ENCODE results near the gene GGT6.

GGT6 gene

GRCh38 chr17:4551796-4552525, 8.4 kb downstream of the GGT6 start:
- DNase-seq (ENCODE audit: low spot score) = no peak

GRCh38 chr17:4551141-4551540, 9.2 kb downstream of the GGT6 start:
- no peak for DNase-seq (ENCODE audit: low spot score)

GRCh38 chr17:4550534-4551039, 9.8 kb downstream of the GGT6 start:
- DNase-seq (ENCODE audit: low spot score) = no peak

- no peak for DNase-seq (ENCODE audit: low spot score)
Measured at GRCh38 chr17:4549781-4550533, 10.4 kb downstream of the GGT6 start.

GRCh38 chr17:4548721-4549531, 11.5 kb downstream of the GGT6 start:
- DNase-seq (ENCODE audit: low spot score) = no peak

- no peak for DNase-seq (ENCODE audit: low spot score)
Measured at GRCh38 chr17:4548061-4548461, 12.3 kb downstream of the GGT6 start.

GRCh38 chr17:4547118-4547906, 13.1 kb downstream of the GGT6 start:
- no peak for DNase-seq (ENCODE audit: low spot score)

GRCh38 chr17:4545217-4545951, 15.0 kb downstream of the GGT6 start:
- no peak for DNase-seq (ENCODE audit: low spot score)

- peak; percentile 63 for DNase-seq (ENCODE audit: low spot score)
Measured at GRCh38 chr17:4544951-4545216, 15.5 kb downstream of the GGT6 start.

GRCh38 chr17:4544135-4544950, 16.0 kb downstream of the GGT6 start:
- no peak for DNase-seq (ENCODE audit: low spot score)

GRCh38 chr17:4543557-4544026, 16.8 kb downstream of the GGT6 start:
- no peak for DNase-seq (ENCODE audit: low spot score)

GRCh38 chr17:4542726-4543191, 17.6 kb downstream of the GGT6 start:
- no peak for DNase-seq (ENCODE audit: low spot score)

GRCh38 chr17:4542003-4542725, 18.2 kb downstream of the GGT6 start:
- no peak for DNase-seq (ENCODE audit: low spot score)

- no peak for DNase-seq (ENCODE audit: low spot score)
Measured at GRCh38 chr17:4541328-4542002, 18.9 kb downstream of the GGT6 start.

- no peak for DNase-seq (ENCODE audit: low spot score)
Measured at GRCh38 chr17:4540687-4541327, 19.6 kb downstream of the GGT6 start.

GRCh38 chr17:4540224-4540651, 20.1 kb downstream of the GGT6 start:
- peak; percentile 37 for DNase-seq (ENCODE audit: low spot score)

- DNase-seq (ENCODE audit: low spot score) = no peak
Measured at GRCh38 chr17:4539576-4540223, 20.7 kb downstream of the GGT6 start.

GRCh38 chr17:4539025-4539424, 21.4 kb downstream of the GGT6 start:
- DNase-seq (ENCODE audit: low spot score) = no peak
